GM23338 (cell line): Measurements from ENCODE around the gene GALE. TPM values are rescaled to one million over a fixed set of nuclear protein-coding genes. Genes with fewer than 3 reads are reported as not detected.
"Not testable (repeated sequence)": the region's sequence is repeated elsewhere in the genome, so short reads cannot be mapped to it uniquely, and the experiment has no call there.

Experiments
- ATAC-seq: fragments of 200-7000 bp; cut with Tn5 transposase; 3 replicates; pipeline ENCODE4 v1.9.1; 2020
- DNase-seq: peaks from one replicate; pipeline ENCODE4 v3.0.0-alpha.2; 2015; ENCODE audit warnings: low spot score
- H2AFZ ChIP-seq: fragments of 200-600 bp; sonication (generic); 2 replicates; pipeline ENCODE4 v1.8.0; 2016; ENCODE audit warnings: antibody characterized with exemption, mild to moderate bottlenecking, moderate library complexity
- H3F3A ChIP-seq: fragments of 200-600 bp; sonication (generic); replicated peaks from 2 replicates; pipeline ENCODE4 v1.8.0; 2017; ENCODE audit warnings: antibody characterized with exemption, mixed run types, low read depth
- H3K27ac ChIP-seq: fragments of 200-600 bp; sonication (generic); 2 replicates; pipeline ENCODE4 v1.6.1; 2016; ENCODE audit warnings: low read depth
- H3K27me3 ChIP-seq: fragments of 200-600 bp; sonication (generic); 2 replicates; pipeline ENCODE4 v1.8.0; 2016; ENCODE audit warnings: mild to moderate bottlenecking, mixed run types, moderate library complexity; ENCODE audit not compliant: insufficient read depth
- H3K36me3 ChIP-seq: fragments of 200-600 bp; sonication (generic); 2 replicates; pipeline ENCODE4 v1.8.0; 2016; ENCODE audit warnings: mild to moderate bottlenecking; ENCODE audit not compliant: insufficient read depth
- H3K4me1 ChIP-seq: fragments of 200-600 bp; sonication (generic); 2 replicates; pipeline ENCODE4 v1.8.0; 2016; ENCODE audit warnings: mild to moderate bottlenecking, moderate library complexity; ENCODE audit not compliant: insufficient read depth
- H3K4me2 ChIP-seq: fragments of 200-600 bp; sonication (generic); 2 replicates; pipeline ENCODE4 v1.7.1; 2017; ENCODE audit warnings: mixed run types
- H3K4me3 ChIP-seq: fragments of 200-600 bp; sonication (generic); 2 replicates; pipeline ENCODE4 v1.6.1; 2016; ENCODE audit warnings: mixed run types
- H3K79me2 ChIP-seq: fragments of 200-600 bp; sonication (generic); replicated peaks from 2 replicates; pipeline ENCODE4 v1.8.0; 2017; ENCODE audit warnings: mild to moderate bottlenecking; ENCODE audit not compliant: insufficient read depth
- H3K9me2 ChIP-seq: fragments of 200-600 bp; sonication (generic); 2 replicates; pipeline ENCODE4 v1.8.0; 2017; ENCODE audit not compliant: insufficient read depth
- H4K20me1 ChIP-seq: fragments of 200-600 bp; sonication (generic); replicated peaks from 2 replicates; pipeline ENCODE4 v1.8.0; 2017; ENCODE audit warnings: mild to moderate bottlenecking; ENCODE audit not compliant: insufficient read depth
- H3K27ac Mint-ChIP-seq: 2 replicates; pipeline ENCODE4 v1.8.0; 2020; ENCODE audit warnings: inconsistent platforms, mild to moderate bottlenecking, moderate library complexity, mixed read lengths
- H3K27me3 Mint-ChIP-seq: 3 replicates; pipeline ENCODE4 v1.8.0; 2022; ENCODE audit warnings: low read depth, mild to moderate bottlenecking, moderate library complexity, mixed read lengths, inconsistent platforms; ENCODE audit not compliant: insufficient read depth, poor library complexity
- H3K36me3 Mint-ChIP-seq: 3 replicates; pipeline ENCODE4 v1.8.0; 2021; ENCODE audit warnings: low read depth, mild to moderate bottlenecking, inconsistent platforms, moderate library complexity, mixed read lengths
- H3K4me1 Mint-ChIP-seq: 3 replicates; pipeline ENCODE4 v1.8.0; 2020; ENCODE audit warnings: mild to moderate bottlenecking, inconsistent platforms, mixed read lengths
- H3K4me3 Mint-ChIP-seq: 3 replicates; pipeline ENCODE4 v1.8.0; 2021; ENCODE audit warnings: moderate library complexity, mild to moderate bottlenecking, inconsistent platforms, mixed read lengths
- H3K9me3 Mint-ChIP-seq: 3 replicates; pipeline ENCODE4 v1.8.0; 2020; ENCODE audit warnings: moderate library complexity, mild to moderate bottlenecking, inconsistent platforms, mixed read lengths
- JUNB ChIP-seq: IDR thresholded peaks from one replicate; pipeline ENCODE4 v1.6.1; 2016; ENCODE audit warnings: antibody characterized with exemption; ENCODE audit not compliant: unreplicated experiment
- POLR2AphosphoS5 ChIP-seq: IDR thresholded peaks from 2 replicates; pipeline ENCODE4 v1.6.1; 2016; ENCODE audit warnings: antibody characterized with exemption, low read depth
- ZNF331 ChIP-seq: fragments of 250-450 bp; sonication (Bioruptor Pico); IDR thresholded peaks from 2 replicates; pipeline ENCODE4 v1.5.0; 2020; ENCODE audit warnings: low read depth, mild to moderate bottlenecking, moderate library complexity
- polyA plus RNA-seq: library from polyadenylated mRNA; unstranded; fragments of >200 nt; fragmentation: Nextera tagmentation; extraction: Ambion mirVana; gene quantifications from 2 replicates; pipeline ENCODE4 v1.2.1, GENCODE V29; 2016
- total RNA-seq: library from RNA; depleted of rRNA; stranded (reverse); fragments of >200 nt; shearing (Covaris generic); gene quantifications from 2 replicates; pipeline ENCODE4 v1.2.3, GENCODE V29; 2014
- TF ChIP-seq, protein P1 (sequence below), 2 experiments: fragments of 200-600 bp in 1 of 2; sonication (generic) in 1 of 2; conservative IDR thresholded peaks; 2 replicates each; pipeline versions ENCODE4 v1.5.1 to v1.6.1; 2016 to 2017; ENCODE audit warnings: antibody characterized with exemption in 2 of 2, low read depth in 2 of 2, mild to moderate bottlenecking in 2 of 2, moderate library complexity in 1 of 2
- TF ChIP-seq, protein P2 (sequence below): fragments of 250-450 bp; sonication (Bioruptor Pico); IDR thresholded peaks from 2 replicates; pipeline ENCODE4 v1.5.0; 2020; ENCODE audit warnings: mild to moderate bottlenecking, moderate library complexity

Gene GALE
- total and polyA plus RNA-seq, 2 experiments from 2014 or later: 28.1 to 31.7 TPM

DNA sequence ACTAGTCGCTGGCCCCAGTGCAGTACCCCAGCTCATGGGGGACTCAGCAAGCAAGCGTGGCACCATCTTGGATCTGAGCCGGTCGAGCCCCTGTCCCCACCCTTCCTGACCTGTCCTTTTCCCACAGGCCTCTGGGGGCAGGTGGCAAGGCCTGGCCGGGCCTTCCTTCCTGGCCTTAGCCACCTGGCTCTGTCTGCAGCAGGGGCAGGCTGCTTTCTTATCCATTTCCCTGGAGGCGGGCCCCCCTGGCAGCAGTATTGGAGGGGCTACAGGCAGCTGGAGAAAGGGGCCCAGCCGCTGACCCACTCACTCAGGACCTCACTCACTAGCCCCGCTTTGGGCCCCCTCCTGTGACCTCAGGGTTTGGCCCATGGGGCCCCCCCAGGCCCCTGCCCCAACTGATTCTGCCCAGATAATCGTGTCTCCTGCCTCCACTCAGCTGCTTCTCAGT lies 5.8 kb downstream of the GALE start:
- Histone ChIP-seq H3K79me2 (peaks cover 14% of the 10 kb centered on the region), H3K4me1 (peaks cover 19% of the 10 kb centered on the region), H3F3A (peaks cover 11% of the 10 kb centered on the region; the same call in 1 of the 2 replicates)
- not testable (repeated sequence) for ATAC-seq, H3K36me3 ChIP-seq, H3K27me3 ChIP-seq, DNase-seq, H3K27ac Mint-ChIP-seq, H3K9me3 Mint-ChIP-seq, H2AFZ ChIP-seq, H4K20me1 ChIP-seq, H3K27ac ChIP-seq, H3K4me2 ChIP-seq, H3K4me3 ChIP-seq, H3K9me2 ChIP-seq, H3K4me3 Mint-ChIP-seq
- peaks cover 17% of the 10 kb centered on the region for H3K27me3 Mint-ChIP-seq
- peaks cover 40% of the 10 kb centered on the region for H3K36me3 Mint-ChIP-seq
- H3K4me1 Mint-ChIP-seq: peaks cover 25% of the 10 kb centered on the region

DNA sequence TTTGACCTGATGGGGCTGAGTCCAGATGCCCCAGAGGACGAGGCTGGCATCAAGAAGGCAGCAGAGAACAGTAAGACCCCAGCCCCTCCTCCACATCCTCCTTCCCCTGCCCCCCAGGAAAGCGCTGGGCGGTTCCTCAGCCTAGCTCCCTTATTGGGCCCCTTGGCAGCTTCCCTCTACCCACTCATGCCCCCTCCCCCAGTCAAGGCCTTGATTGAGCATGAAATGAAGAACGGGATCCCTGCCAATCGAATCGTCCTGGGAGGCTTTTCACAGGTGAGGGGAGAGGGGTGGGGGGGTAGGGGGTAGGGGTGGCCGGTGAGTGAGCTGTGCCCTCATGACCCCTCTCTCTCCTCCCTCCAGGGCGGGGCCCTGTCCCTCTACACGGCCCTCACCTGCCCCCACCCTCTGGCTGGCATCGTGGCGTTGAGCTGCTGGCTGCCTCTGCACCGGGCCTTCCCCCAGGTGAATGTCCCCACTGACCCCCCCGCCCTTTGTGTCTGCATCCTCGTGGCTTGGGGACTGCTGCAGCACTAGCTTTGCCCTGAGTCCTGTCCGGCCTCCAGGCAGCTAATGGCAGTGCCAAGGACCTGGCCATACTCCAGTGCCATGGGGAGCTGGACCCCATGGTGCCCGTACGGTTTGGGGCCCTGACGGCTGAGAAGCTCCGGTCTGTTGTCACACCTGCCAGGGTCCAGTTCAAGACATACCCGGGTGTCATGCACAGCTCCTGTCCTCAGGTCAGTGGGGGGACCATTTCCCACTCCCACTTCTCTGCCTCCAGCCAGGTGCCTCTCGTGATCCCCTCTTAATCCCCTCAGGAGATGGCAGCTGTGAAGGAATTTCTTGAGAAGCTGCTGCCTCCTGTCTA lies 6.5 kb downstream of the GALE start:
- Mint-ChIP-seq H3K4me3 (no peak overlapping the region), H3K27ac (no peak overlapping the region), H3K36me3 (peaks cover 40% of the 10 kb centered on the region), H3K4me1 (peaks cover 21% of the 10 kb centered on the region), H3K9me3 (no peaks in the 10 kb centered on the region), H3K27me3 (peaks cover 16% of the 10 kb centered on the region)
- TF ChIP-seq, protein P1, sequence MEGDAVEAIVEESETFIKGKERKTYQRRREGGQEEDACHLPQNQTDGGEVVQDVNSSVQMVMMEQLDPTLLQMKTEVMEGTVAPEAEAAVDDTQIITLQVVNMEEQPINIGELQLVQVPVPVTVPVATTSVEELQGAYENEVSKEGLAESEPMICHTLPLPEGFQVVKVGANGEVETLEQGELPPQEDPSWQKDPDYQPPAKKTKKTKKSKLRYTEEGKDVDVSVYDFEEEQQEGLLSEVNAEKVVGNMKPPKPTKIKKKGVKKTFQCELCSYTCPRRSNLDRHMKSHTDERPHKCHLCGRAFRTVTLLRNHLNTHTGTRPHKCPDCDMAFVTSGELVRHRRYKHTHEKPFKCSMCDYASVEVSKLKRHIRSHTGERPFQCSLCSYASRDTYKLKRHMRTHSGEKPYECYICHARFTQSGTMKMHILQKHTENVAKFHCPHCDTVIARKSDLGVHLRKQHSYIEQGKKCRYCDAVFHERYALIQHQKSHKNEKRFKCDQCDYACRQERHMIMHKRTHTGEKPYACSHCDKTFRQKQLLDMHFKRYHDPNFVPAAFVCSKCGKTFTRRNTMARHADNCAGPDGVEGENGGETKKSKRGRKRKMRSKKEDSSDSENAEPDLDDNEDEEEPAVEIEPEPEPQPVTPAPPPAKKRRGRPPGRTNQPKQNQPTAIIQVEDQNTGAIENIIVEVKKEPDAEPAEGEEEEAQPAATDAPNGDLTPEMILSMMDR (conservative IDR thresholded peaks at IDR 0.05; ENCODE audit: low read depth in 2 of 2): no peak
- no peak for TF ChIP-seq JUNB
- no peak for TF ChIP-seq ZNF331 (CRISPR knock-in tag)
- no peak overlapping the region for H3K27ac ChIP-seq
- H2AFZ ChIP-seq: no peak overlapping the region
- no peak overlapping the region for H3K4me3 ChIP-seq
- peaks cover 13% of the 10 kb centered on the region for H3K4me1 ChIP-seq
- no peaks in the 10 kb centered on the region for H3K9me2 ChIP-seq
- H3K79me2 ChIP-seq: peaks cover 14% of the 10 kb centered on the region
- peaks cover 8% of the 10 kb centered on the region; the same call in 1 of the 2 replicates for H3K36me3 ChIP-seq
- ATAC-seq: no peak
- no peak for DNase-seq
- H3K27me3 ChIP-seq: no peaks in the 10 kb centered on the region
- H3K4me2 ChIP-seq: no peak overlapping the region
- peaks cover 11% of the 10 kb centered on the region; the same call in 1 of the 2 replicates for H3F3A ChIP-seq
- H4K20me1 ChIP-seq: 0 out of 2 replicates have a peak, but pooled peaks cover 7% of the 10 kb centered on the region

DNA sequence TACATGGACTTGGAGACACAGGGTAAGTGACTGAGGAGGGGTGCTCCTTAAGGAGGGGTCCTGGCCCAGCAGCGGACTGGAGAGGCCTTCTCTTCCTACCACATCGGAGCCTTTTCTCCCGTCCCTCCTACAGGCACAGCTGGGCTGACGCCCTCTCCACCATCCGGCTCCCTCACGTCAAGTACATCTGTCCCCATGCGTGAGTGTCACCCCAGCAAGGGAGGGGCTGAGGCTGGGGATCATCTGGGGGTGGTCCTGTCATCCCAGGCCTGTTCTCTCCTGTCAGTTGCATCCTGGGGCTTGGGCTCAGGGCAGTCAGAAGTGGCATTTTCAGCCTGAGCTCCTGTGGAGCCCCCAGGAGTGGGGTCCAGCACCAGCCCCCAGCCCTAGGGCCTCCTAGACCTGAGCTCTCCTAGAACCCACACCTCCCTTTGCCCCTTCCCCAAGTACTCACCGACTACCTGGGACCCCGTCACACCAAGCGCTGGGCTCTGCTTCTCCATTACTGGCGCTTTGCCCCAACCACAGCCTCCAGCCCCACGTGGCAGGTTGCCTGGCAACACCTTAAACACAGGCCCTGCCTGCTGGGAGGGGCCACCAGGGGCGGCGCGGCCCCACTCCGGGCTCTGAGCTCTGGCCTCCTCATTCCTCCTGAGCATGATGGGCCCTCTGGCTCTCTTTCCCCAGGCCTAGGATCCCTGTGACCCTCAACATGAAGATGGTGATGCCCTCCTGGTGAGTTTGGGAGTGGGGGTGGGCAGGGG lies 7.4 kb downstream of the GALE start:
- Histone ChIP-seq H3F3A (0 out of 2 replicates have a peak, but pooled peaks cover 16% of the 10 kb centered on the region), H3K79me2 (peaks cover 14% of the 10 kb centered on the region), H3K9me2 (no peaks in the 10 kb centered on the region), H4K20me1 (0 out of 2 replicates have a peak, but pooled peaks cover 3% of the 10 kb centered on the region), H3K4me2 (peak overlapping the region; percentile 81; the same call in 1 of the 2 replicates), H3K36me3 (peaks cover 8% of the 10 kb centered on the region; the same call in 1 of the 2 replicates), H3K4me3 (peak overlapping the region; percentile 98; the same call in 1 of the 2 replicates), H3K27me3 (no peaks in the 10 kb centered on the region), H3K27ac (no peak overlapping the region), H3K4me1 (peaks cover 7% of the 10 kb centered on the region; the same call in 1 of the 2 replicates), H2AFZ (no peak overlapping the region)
- Mint-ChIP-seq H3K27ac (no peak overlapping the region), H3K36me3 (peaks cover 35% of the 10 kb centered on the region), H3K4me3 (peak overlapping the region; percentile 98; the same call in 2 of the 3 replicates), H3K27me3 (peaks cover 11% of the 10 kb centered on the region), H3K9me3 (no peaks in the 10 kb centered on the region), H3K4me1 (peaks cover 15% of the 10 kb centered on the region)
- DNase-seq: no peak
- ATAC-seq: no peak
- TF ChIP-seq, protein P2, sequence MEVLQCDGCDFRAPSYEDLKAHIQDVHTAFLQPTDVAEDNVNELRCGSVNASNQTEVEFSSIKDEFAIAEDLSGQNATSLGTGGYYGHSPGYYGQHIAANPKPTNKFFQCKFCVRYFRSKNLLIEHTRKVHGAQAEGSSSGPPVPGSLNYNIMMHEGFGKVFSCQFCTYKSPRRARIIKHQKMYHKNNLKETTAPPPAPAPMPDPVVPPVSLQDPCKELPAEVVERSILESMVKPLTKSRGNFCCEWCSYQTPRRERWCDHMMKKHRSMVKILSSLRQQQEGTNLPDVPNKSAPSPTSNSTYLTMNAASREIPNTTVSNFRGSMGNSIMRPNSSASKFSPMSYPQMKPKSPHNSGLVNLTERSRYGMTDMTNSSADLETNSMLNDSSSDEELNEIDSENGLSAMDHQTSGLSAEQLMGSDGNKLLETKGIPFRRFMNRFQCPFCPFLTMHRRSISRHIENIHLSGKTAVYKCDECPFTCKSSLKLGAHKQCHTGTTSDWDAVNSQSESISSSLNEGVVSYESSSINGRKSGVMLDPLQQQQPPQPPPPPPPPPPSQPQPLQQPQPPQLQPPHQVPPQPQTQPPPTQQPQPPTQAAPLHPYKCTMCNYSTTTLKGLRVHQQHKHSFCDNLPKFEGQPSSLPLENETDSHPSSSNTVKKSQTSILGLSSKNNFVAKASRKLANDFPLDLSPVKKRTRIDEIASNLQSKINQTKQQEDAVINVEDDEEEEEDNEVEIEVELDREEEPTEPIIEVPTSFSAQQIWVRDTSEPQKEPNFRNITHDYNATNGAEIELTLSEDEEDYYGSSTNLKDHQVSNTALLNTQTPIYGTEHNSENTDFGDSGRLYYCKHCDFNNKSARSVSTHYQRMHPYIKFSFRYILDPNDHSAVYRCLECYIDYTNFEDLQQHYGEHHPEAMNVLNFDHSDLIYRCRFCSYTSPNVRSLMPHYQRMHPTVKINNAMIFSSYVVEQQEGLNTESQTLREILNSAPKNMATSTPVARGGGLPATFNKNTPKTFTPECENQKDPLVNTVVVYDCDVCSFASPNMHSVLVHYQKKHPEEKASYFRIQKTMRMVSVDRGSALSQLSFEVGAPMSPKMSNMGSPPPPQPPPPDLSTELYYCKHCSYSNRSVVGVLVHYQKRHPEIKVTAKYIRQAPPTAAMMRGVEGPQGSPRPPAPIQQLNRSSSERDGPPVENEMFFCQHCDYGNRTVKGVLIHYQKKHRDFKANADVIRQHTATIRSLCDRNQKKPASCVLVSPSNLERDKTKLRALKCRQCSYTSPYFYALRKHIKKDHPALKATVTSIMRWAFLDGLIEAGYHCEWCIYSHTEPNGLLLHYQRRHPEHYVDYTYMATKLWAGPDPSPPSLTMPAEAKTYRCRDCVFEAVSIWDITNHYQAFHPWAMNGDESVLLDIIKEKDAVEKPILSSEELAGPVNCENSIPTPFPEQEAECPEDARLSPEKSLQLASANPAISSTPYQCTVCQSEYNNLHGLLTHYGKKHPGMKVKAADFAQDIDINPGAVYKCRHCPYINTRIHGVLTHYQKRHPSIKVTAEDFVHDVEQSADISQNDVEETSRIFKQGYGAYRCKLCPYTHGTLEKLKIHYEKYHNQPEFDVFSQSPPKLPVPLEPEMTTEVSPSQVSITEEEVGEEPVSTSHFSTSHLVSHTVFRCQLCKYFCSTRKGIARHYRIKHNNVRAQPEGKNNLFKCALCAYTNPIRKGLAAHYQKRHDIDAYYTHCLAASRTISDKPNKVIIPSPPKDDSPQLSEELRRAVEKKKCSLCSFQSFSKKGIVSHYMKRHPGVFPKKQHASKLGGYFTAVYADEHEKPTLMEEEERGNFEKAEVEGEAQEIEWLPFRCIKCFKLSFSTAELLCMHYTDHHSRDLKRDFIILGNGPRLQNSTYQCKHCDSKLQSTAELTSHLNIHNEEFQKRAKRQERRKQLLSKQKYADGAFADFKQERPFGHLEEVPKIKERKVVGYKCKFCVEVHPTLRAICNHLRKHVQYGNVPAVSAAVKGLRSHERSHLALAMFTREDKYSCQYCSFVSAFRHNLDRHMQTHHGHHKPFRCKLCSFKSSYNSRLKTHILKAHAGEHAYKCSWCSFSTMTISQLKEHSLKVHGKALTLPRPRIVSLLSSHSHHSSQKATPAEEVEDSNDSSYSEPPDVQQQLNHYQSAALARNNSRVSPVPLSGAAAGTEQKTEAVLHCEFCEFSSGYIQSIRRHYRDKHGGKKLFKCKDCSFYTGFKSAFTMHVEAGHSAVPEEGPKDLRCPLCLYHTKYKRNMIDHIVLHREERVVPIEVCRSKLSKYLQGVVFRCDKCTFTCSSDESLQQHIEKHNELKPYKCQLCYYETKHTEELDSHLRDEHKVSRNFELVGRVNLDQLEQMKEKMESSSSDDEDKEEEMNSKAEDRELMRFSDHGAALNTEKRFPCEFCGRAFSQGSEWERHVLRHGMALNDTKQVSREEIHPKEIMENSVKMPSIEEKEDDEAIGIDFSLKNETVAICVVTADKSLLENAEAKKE (CRISPR knock-in tag): no peak
- TF ChIP-seq POLR2AphosphoS5: no peak
